Uterus (tissue), 4 donors: ENCODE results near the gene PLXDC2. TPM values are rescaled to one million over a fixed set of nuclear protein-coding genes. Genes with fewer than 3 reads are reported as not detected.
A peak's percentile ranks its signal among the peaks of the same experiment; 100 is the strongest.

ENCODE experiments used
- DNase-seq, 2 donors: peaks; one replicate each; pipeline ENCODE4 v3.0.0-alpha.2; 2019 to 2020
- H3K27ac ChIP-seq, 2 donors: fragments of 200-600 bp; sonication (generic); 1 replicate in 1 of 2; 2 replicates in 1 of 2; pipeline ENCODE4 v1.5.1; 2016 to 2018
- H3K27me3 ChIP-seq, 2 donors: fragments of 200-600 bp; sonication (generic); one replicate each; pipeline ENCODE4 v1.5.1; 2018 to 2019; ENCODE audit warnings: control low read depth in 1 of 2
- H3K36me3 ChIP-seq, 2 donors: fragments of 200-600 bp; sonication (generic); one replicate each; pipeline ENCODE4 v1.5.1; 2019; ENCODE audit warnings: control low read depth in 1 of 2
- H3K4me1 ChIP-seq, 2 donors: fragments of 200-600 bp; sonication (generic); one replicate each; pipeline ENCODE4 v1.5.1; 2018 to 2019; ENCODE audit warnings: control low read depth in 1 of 2
- H3K4me3 ChIP-seq, 2 donors: fragments of 200-600 bp; sonication (generic); 1 replicate in 1 of 2; 2 replicates in 1 of 2; pipeline ENCODE4 v1.5.1; 2018 to 2019; ENCODE audit warnings: mild to moderate bottlenecking in 1 of 2
- H3K9me3 ChIP-seq, 2 donors: fragments of 200-600 bp; sonication (generic); one replicate each; pipeline ENCODE4 v1.5.1; 2019; ENCODE audit warnings: control low read depth in 1 of 2
- CTCF ChIP-seq, 4 experiments: fragments of 200-600 bp in 2 of 4; fragments of 450-650 bp in 2 of 4; sonication (generic) in 2 of 4; IDR thresholded peaks; one replicate each; pipeline ENCODE4 v1.5.1; 2016 to 2019; ENCODE audit warnings: antibody characterized with exemption in 4 of 4, mild to moderate bottlenecking in 2 of 4, moderate library complexity in 1 of 4
- POLR2A ChIP-seq, 2 donors: fragments of 450-650 bp; IDR thresholded peaks; one replicate each; pipeline ENCODE4 v1.6.1; 2016; ENCODE audit warnings: antibody characterized with exemption in 2 of 2, mild to moderate bottlenecking in 1 of 2, moderate library complexity in 1 of 2
- intact Hi-C: fragments of 100-400 bp; cut with DNase I; formaldehyde crosslinking; loops from one replicate; pipeline ENCODE4 v1.15.1; 2023; ENCODE audit warnings: low total_unique reads
- total RNA-seq, 4 donors: library from RNA; depleted of rRNA in 3 of 4; stranded (reverse); fragments of >200 nt in 3 of 4; gene quantifications; one replicate each; pipeline versions ENCODE4 v1.1.0 to v1.2.4, GENCODE V29; 2014 to 2023
- donor health status: DM: yes; HTN: yes; CAD: no.

Gene PLXDC2
- total RNA-seq, 4 donors from 2014 or later: 39.4 to 59.2 (median 52.2) TPM

GRCh38 chr10:19788075-19788686 is 28.1 kb upstream of the PLXDC2 start:
- DNase-seq: peak in 1 of 2 donors; percentile 31
- Histone ChIP-seq H3K4me3 (no peak overlapping the region), H3K36me3 (no peaks in the 10 kb centered on the region), H3K9me3 (no peaks in the 10 kb centered on the region), H3K4me1 (no peaks in the 10 kb centered on the region), H3K27ac (no peak overlapping the region), H3K27me3 (no peaks in the 10 kb centered on the region)
- TF ChIP-seq CTCF (IDR thresholded peaks at IDR 0.05) (peak; percentile 49 to 75 (median 59)), POLR2A (IDR thresholded peaks at IDR 0.05) (no peak)
- intact Hi-C loops: no loop called here

DNA sequence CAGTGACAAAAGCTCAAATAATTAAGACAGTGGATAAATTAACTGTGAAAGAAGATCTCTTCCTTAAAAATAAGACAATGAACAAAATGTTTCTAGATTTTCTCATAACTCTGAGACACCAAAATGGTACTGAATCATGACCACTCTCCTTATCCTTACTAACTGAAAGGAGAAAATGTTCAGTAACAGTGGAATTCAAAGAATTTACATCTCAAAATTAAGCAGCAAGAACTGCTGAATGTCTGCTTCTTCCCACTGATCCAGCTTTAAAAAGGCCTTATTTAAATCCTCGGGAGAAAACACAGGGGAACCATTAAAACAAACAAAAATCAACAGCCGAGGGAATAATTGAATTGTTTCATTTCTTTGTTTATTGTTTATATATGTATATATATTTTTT is 27.3 kb upstream of the PLXDC2 start:
- TF ChIP-seq POLR2A (IDR thresholded peaks at IDR 0.05): no peak
- TF ChIP-seq CTCF (IDR thresholded peaks at IDR 0.05): no peak
- intact Hi-C loops: no loop called here
- Histone ChIP-seq H3K27me3 (no peaks in the 10 kb centered on the region), H3K4me1 (no peaks in the 10 kb centered on the region), H3K27ac (no peak overlapping the region), H3K36me3 (no peaks in the 10 kb centered on the region), H3K9me3 (no peaks in the 10 kb centered on the region), H3K4me3 (no peak overlapping the region)
- DNase-seq: no peak

GRCh38 chr10:19789607-19790006 is 26.6 kb upstream of the PLXDC2 start:
- Histone ChIP-seq H3K36me3 (no peaks in the 10 kb centered on the region), H3K9me3 (no peaks in the 10 kb centered on the region), H3K27ac (no peak overlapping the region), H3K27me3 (no peaks in the 10 kb centered on the region), H3K4me3 (no peak overlapping the region), H3K4me1 (no peaks in the 10 kb centered on the region)
- no peak for DNase-seq
- intact Hi-C loops: no loop called here
- TF ChIP-seq CTCF (IDR thresholded peaks at IDR 0.05) (no peak), POLR2A (IDR thresholded peaks at IDR 0.05) (no peak)

GRCh38 chr10:19791032-19791431 is 25.2 kb upstream of the PLXDC2 start:
- TF ChIP-seq POLR2A (IDR thresholded peaks at IDR 0.05) (no peak), CTCF (IDR thresholded peaks at IDR 0.05) (no peak)
- intact Hi-C loops: no loop called here
- H3K27ac ChIP-seq: no peak overlapping the region

GRCh38 chr10:19795684-19796083 is 20.5 kb upstream of the PLXDC2 start:
- DNase-seq: no peak
- Histone ChIP-seq H3K27ac (no peak overlapping the region), H3K27me3 (no peaks in the 10 kb centered on the region), H3K36me3 (no peaks in the 10 kb centered on the region), H3K4me1 (no peaks in the 10 kb centered on the region), H3K9me3 (no peaks in the 10 kb centered on the region), H3K4me3 (no peak overlapping the region)
- TF ChIP-seq POLR2A (IDR thresholded peaks at IDR 0.05) (no peak), CTCF (IDR thresholded peaks at IDR 0.05) (no peak)
- intact Hi-C loops: no loop called here

More at GRCh38 chr10:19791032-19791431, 25.2 kb upstream of the PLXDC2 start:
- DNase-seq: no peak
- H3K36me3 ChIP-seq: no peaks in the 10 kb centered on the region
- H3K4me1 ChIP-seq: no peaks in the 10 kb centered on the region
- no peaks in the 10 kb centered on the region for H3K27me3 ChIP-seq
- no peak overlapping the region for H3K4me3 ChIP-seq
- no peaks in the 10 kb centered on the region for H3K9me3 ChIP-seq
